GM12878 (cell line): ENCODE data around the gene LEKR1. TPM values are rescaled to one million over a fixed set of nuclear protein-coding genes. Genes with fewer than 3 reads are reported as not detected.

Experiments used
- CBFB ChIP-seq: IDR thresholded peaks from 2 replicates; pipeline ENCODE4 v1.6.1; 2016; ENCODE audit warnings: antibody characterized with exemption, low read depth
- FOXM1 ChIP-seq: IDR thresholded peaks from 2 replicates; pipeline ENCODE4 v1.6.1; 2012; ENCODE audit warnings: low read depth, mild to moderate bottlenecking, inconsistent platforms, low read length, moderate library complexity
- JUND ChIP-seq: IDR thresholded peaks from 2 replicates; pipeline ENCODE4 v1.6.1; 2012; ENCODE audit warnings: low read depth, mild to moderate bottlenecking, low read length, improper control_type of control experiment, moderate library complexity
- KDM1A ChIP-seq: fragments of 200-600 bp; sonication (generic); IDR thresholded peaks from 2 replicates; pipeline ENCODE4 v1.6.1; 2016; ENCODE audit warnings: borderline replicate concordance
- MEF2A ChIP-seq: IDR thresholded peaks from 2 replicates; pipeline ENCODE4 v1.6.1; 2011; ENCODE audit warnings: low read depth, mild to moderate bottlenecking, low read length, moderate library complexity; ENCODE audit not compliant: insufficient read depth
- MEF2B ChIP-seq: fragments of 450-650 bp; IDR thresholded peaks from 2 replicates; pipeline ENCODE4 v1.6.1; 2018; ENCODE audit warnings: mild to moderate bottlenecking, moderate library complexity; ENCODE audit not compliant: partially characterized antibody, poor library complexity, severe bottlenecking
- MTA2 ChIP-seq: fragments of 450-650 bp; IDR thresholded peaks from 2 replicates; pipeline ENCODE4 v1.6.1; 2016; ENCODE audit warnings: low read depth, mild to moderate bottlenecking, moderate library complexity
- NFIC ChIP-seq: IDR thresholded peaks from 2 replicates; pipeline ENCODE4 v1.6.1; 2012; ENCODE audit warnings: low read depth, mild to moderate bottlenecking, inconsistent platforms, low read length, moderate library complexity
- POU2F2 ChIP-seq: IDR thresholded peaks from 3 replicates; pipeline ENCODE4 v1.6.1; 2011; ENCODE audit warnings: low read depth, mild to moderate bottlenecking, low read length, borderline replicate concordance
- RELA ChIP-seq: fragments of 450-650 bp; IDR thresholded peaks from 2 replicates; pipeline ENCODE4 v1.8.0; 2014; ENCODE audit warnings: borderline replicate concordance; ENCODE audit not compliant: partially characterized antibody
- RUNX3 ChIP-seq: IDR thresholded peaks from 2 replicates; pipeline ENCODE4 v1.6.1; 2012; ENCODE audit warnings: low read length, inconsistent platforms
- STAT1 ChIP-seq: fragments of 450-650 bp; conservative IDR thresholded peaks from 2 replicates; pipeline ENCODE4 v1.6.1; 2014; ENCODE audit warnings: antibody characterized with exemption, mild to moderate bottlenecking
- YBX1 ChIP-seq: fragments of 450-650 bp; IDR thresholded peaks from 2 replicates; pipeline ENCODE4 v1.6.1; 2016; ENCODE audit warnings: antibody characterized with exemption
- YY1 ChIP-seq: IDR thresholded peaks from 2 replicates; pipeline ENCODE4 v1.6.1; 2011; ENCODE audit warnings: low read depth, mild to moderate bottlenecking, low read length
- polyA plus RNA-seq, 11 experiments: library from polyadenylated mRNA; depleted of rRNA in 4 of 11; unstranded in 6 of 11; stranded (reverse) in 5 of 11; fragments of >200 nt; fragmentation: Nextera tagmentation in 4 of 11; fragmentation: Illumina TruSeq in 1 of 11; extraction: Ambion mirVana in 4 of 11; extraction: Trizol in 1 of 11; gene quantifications; 1 replicate in 1 of 11; 2 replicates in 10 of 11; pipeline versions ENCODE4 v1.2.1 to v1.2.3, GENCODE V29; 2011 to 2016; ENCODE audit warnings: inconsistent platforms in 2 of 11, missing spikeins in 2 of 11, low read depth in 1 of 11
- total RNA-seq, 4 experiments: library from RNA; depleted of rRNA in 3 of 4; stranded (reverse); fragments of >200 nt in 3 of 4; fragmentation: Illumina TruSeq in 1 of 4; extraction: Trizol in 1 of 4; gene quantifications; 2 replicates each; pipeline versions ENCODE4 v1.2.1 to v1.2.3, GENCODE V29; 2013 to 2021
- TF ChIP-seq, protein P1 (sequence below): fragments of 450-650 bp; IDR thresholded peaks from 2 replicates; pipeline ENCODE4 v1.6.1; 2017; ENCODE audit warnings: borderline replicate concordance
- TF ChIP-seq, protein P2 (sequence below): IDR thresholded peaks from 2 replicates; pipeline ENCODE4 v1.6.1; 2012; ENCODE audit warnings: low read length, inconsistent platforms
- TF ChIP-seq, protein P3 (sequence below): fragments of 450-650 bp; IDR thresholded peaks from 2 replicates; pipeline ENCODE4 v1.6.1; 2016; ENCODE audit warnings: mild to moderate bottlenecking, moderate library complexity, borderline replicate concordance
- TF ChIP-seq, protein P4 (sequence below): fragments of 450-650 bp; conservative IDR thresholded peaks from 2 replicates; pipeline ENCODE4 v1.6.1; 2017; ENCODE audit warnings: mild to moderate bottlenecking, moderate library complexity

Gene LEKR1
- total and polyA plus RNA-seq, 10 of the 15 experiments (the other 5 are each of a cell fraction or from before 2014, with no cell fraction given), result 0.48 to 3.2 (median 1.3) TPM

DNA sequence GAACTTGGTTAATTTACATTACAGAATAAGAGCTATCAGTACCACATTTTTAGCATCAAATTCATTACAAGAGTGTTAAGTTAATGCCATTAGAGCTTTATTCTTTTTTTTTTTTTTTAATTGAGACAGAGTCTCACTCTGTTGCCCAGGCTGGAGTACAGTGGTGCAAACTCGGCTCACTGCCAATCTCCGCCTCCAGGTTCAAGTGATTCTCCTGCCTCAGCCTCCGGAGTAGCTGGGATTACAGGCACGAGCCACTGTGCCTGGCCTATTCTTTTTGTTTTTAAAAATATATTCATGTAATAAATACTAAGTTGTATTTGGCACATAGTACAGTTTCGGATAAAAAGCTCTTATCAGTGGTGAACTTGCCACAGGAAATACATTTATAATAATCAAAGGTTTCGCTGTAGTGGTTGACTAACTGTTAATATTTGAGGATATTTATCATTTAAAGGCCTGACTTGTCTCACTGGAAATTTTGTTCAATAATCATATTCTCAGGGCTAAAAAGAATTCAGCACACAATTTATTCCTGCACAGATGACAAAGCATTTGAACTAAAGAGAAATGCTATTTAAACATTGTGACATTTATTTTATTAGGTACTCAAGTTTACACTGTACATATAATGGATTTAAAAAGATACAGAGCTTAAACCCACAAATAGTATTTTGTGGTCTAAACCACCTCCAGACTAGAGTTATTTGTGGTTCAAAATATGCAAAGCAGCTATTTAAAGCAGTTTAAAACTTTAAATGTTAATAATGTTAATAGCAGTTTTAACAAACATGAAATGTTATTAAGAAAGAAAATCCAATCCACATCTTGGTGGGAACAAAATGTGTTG lies 6.1 kb upstream of the LEKR1 start (continued):
- peak; percentile 76; the same call in 2 of the 3 replicates for TF ChIP-seq POU2F2
- no peak for TF ChIP-seq STAT1
- no peak for TF ChIP-seq YY1
- 0 out of 2 replicates have a peak, but pooled peaks have one; percentile 59 for TF ChIP-seq CBFB
- no peak for TF ChIP-seq KDM1A
- no peak for TF ChIP-seq YBX1
- TF ChIP-seq MEF2A, result peak; percentile 74; the same call in 1 of the 2 replicates
- TF ChIP-seq RUNX3, result peak; percentile 95
- 0 out of 2 replicates have a peak, but pooled peaks have one; percentile 28 for TF ChIP-seq FOXM1
- peak; percentile 73 for TF ChIP-seq MEF2B
- TF ChIP-seq RELA, result no peak
- TF ChIP-seq, protein P1, sequence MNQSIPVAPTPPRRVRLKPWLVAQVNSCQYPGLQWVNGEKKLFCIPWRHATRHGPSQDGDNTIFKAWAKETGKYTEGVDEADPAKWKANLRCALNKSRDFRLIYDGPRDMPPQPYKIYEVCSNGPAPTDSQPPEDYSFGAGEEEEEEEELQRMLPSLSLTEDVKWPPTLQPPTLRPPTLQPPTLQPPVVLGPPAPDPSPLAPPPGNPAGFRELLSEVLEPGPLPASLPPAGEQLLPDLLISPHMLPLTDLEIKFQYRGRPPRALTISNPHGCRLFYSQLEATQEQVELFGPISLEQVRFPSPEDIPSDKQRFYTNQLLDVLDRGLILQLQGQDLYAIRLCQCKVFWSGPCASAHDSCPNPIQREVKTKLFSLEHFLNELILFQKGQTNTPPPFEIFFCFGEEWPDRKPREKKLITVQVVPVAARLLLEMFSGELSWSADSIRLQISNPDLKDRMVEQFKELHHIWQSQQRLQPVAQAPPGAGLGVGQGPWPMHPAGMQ, result no peak
- TF ChIP-seq JUND, result no peak
- peak; percentile 53 for TF ChIP-seq MTA2
- peak; percentile 73 for TF ChIP-seq NFIC
- TF ChIP-seq, protein P2, sequence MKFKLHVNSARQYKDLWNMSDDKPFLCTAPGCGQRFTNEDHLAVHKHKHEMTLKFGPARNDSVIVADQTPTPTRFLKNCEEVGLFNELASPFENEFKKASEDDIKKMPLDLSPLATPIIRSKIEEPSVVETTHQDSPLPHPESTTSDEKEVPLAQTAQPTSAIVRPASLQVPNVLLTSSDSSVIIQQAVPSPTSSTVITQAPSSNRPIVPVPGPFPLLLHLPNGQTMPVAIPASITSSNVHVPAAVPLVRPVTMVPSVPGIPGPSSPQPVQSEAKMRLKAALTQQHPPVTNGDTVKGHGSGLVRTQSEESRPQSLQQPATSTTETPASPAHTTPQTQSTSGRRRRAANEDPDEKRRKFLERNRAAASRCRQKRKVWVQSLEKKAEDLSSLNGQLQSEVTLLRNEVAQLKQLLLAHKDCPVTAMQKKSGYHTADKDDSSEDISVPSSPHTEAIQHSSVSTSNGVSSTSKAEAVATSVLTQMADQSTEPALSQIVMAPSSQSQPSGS, result peak; percentile 63
- TF ChIP-seq, protein P3, sequence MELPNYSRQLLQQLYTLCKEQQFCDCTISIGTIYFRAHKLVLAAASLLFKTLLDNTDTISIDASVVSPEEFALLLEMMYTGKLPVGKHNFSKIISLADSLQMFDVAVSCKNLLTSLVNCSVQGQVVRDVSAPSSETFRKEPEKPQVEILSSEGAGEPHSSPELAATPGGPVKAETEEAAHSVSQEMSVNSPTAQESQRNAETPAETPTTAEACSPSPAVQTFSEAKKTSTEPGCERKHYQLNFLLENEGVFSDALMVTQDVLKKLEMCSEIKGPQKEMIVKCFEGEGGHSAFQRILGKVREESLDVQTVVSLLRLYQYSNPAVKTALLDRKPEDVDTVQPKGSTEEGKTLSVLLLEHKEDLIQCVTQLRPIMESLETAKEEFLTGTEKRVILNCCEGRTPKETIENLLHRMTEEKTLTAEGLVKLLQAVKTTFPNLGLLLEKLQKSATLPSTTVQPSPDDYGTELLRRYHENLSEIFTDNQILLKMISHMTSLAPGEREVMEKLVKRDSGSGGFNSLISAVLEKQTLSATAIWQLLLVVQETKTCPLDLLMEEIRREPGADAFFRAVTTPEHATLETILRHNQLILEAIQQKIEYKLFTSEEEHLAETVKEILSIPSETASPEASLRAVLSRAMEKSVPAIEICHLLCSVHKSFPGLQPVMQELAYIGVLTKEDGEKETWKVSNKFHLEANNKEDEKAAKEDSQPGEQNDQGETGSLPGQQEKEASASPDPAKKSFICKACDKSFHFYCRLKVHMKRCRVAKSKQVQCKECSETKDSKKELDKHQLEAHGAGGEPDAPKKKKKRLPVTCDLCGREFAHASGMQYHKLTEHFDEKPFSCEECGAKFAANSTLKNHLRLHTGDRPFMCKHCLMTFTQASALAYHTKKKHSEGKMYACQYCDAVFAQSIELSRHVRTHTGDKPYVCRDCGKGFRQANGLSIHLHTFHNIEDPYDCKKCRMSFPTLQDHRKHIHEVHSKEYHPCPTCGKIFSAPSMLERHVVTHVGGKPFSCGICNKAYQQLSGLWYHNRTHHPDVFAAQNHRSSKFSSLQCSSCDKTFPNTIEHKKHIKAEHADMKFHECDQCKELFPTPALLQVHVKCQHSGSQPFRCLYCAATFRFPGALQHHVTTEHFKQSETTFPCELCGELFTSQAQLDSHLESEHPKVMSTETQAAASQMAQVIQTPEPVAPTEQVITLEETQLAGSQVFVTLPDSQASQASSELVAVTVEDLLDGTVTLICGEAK, result peak; percentile 56; the same call in 1 of the 2 replicates
- TF ChIP-seq, protein P4, sequence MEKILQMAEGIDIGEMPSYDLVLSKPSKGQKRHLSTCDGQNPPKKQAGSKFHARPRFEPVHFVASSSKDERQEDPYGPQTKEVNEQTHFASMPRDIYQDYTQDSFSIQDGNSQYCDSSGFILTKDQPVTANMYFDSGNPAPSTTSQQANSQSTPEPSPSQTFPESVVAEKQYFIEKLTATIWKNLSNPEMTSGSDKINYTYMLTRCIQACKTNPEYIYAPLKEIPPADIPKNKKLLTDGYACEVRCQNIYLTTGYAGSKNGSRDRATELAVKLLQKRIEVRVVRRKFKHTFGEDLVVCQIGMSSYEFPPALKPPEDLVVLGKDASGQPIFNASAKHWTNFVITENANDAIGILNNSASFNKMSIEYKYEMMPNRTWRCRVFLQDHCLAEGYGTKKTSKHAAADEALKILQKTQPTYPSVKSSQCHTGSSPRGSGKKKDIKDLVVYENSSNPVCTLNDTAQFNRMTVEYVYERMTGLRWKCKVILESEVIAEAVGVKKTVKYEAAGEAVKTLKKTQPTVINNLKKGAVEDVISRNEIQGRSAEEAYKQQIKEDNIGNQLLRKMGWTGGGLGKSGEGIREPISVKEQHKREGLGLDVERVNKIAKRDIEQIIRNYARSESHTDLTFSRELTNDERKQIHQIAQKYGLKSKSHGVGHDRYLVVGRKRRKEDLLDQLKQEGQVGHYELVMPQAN, result no peak
- TF ChIP-seq, all 136 proteins: peak for 11
